ENCODE measurements around the gene IARS2. TPM values are rescaled to one million over a fixed set of nuclear protein-coding genes. Genes with fewer than 3 reads are reported as not detected.
"Not testable (repeated sequence)": the region's sequence is repeated elsewhere in the genome, so short reads cannot be mapped to it uniquely, and the experiment has no call there.

The IARS2 gene
- total RNA-seq, 1 experiment from 2014 or later: 79.8 TPM

GRCh38 chr1:220149742-220150141, 55.8 kb downstream of the IARS2 start:
- H3K9me2 ChIP-seq (replicated peaks; ENCODE audit: insufficient read depth, low read length): no peaks in the 10 kb centered on the region
- H3K27me3 ChIP-seq (ENCODE audit: low read length): no peaks in the 10 kb centered on the region
- peak overlapping the region; percentile 43 for H3K4me2 ChIP-seq (ENCODE audit: low read depth, low read length, poor library complexity, severe bottlenecking)
- no peak overlapping the region for H3K9ac ChIP-seq (ENCODE audit: low read length)
- 0 out of 2 replicates have a peak, but pooled peaks cover 3% of the 10 kb centered on the region for H3K79me2 ChIP-seq (ENCODE audit: low read length)
- H4K20me1 ChIP-seq (ENCODE audit: insufficient read depth, low read depth, low read length): no peaks in the 10 kb centered on the region
- H3K4me3 ChIP-seq (ENCODE audit: low read length): no peak overlapping the region
- DNase-seq: peak; percentile 59
- peak overlapping the region; percentile 73 for H3K27ac ChIP-seq (ENCODE audit: low read length)
- H3K9me3 ChIP-seq (ENCODE audit: low read length): no peaks in the 10 kb centered on the region
- H2AFZ ChIP-seq (ENCODE audit: low read length): no peak overlapping the region
- H3K36me3 ChIP-seq (ENCODE audit: insufficient read depth, low read length): peaks cover 46% of the 10 kb centered on the region; the same call in 1 of the 2 replicates
- H3K4me1 ChIP-seq (ENCODE audit: low read length): peaks cover 27% of the 10 kb centered on the region

GRCh38 chr1:220151454-220151853, 57.5 kb downstream of the IARS2 start:
- H2AFZ ChIP-seq (ENCODE audit: low read length): no peak overlapping the region
- H3K27me3 ChIP-seq (ENCODE audit: low read length): no peaks in the 10 kb centered on the region
- no peak overlapping the region for H3K4me3 ChIP-seq (ENCODE audit: low read length)
- H3K4me2 ChIP-seq (ENCODE audit: low read depth, low read length, poor library complexity, severe bottlenecking): no peak overlapping the region
- H4K20me1 ChIP-seq (ENCODE audit: insufficient read depth, low read depth, low read length): no peaks in the 10 kb centered on the region
- no peaks in the 10 kb centered on the region for H3K9me2 ChIP-seq (replicated peaks; ENCODE audit: insufficient read depth, low read length)
- no peak for DNase-seq
- no peak overlapping the region for H3K27ac ChIP-seq (ENCODE audit: low read length)
- H3K9me3 ChIP-seq (ENCODE audit: low read length): no peaks in the 10 kb centered on the region
- H3K4me1 ChIP-seq (ENCODE audit: low read length): peaks cover 27% of the 10 kb centered on the region
- 0 out of 2 replicates have a peak, but pooled peaks cover 3% of the 10 kb centered on the region for H3K79me2 ChIP-seq (ENCODE audit: low read length)
- peaks cover 53% of the 10 kb centered on the region; the same call in 1 of the 2 replicates for H3K36me3 ChIP-seq (ENCODE audit: insufficient read depth, low read length)
- no peak overlapping the region for H3K9ac ChIP-seq (ENCODE audit: low read length)

GRCh38 chr1:220153147-220153546, 59.2 kb downstream of the IARS2 start:
- H3K9me2 ChIP-seq (replicated peaks; ENCODE audit: insufficient read depth, low read length): no peaks in the 10 kb centered on the region
- H3K9ac ChIP-seq (ENCODE audit: low read length): no peak overlapping the region
- H3K4me3 ChIP-seq (ENCODE audit: low read length): no peak overlapping the region
- no peak overlapping the region for H2AFZ ChIP-seq (ENCODE audit: low read length)
- 0 out of 2 replicates have a peak, but pooled peaks cover 3% of the 10 kb centered on the region for H3K79me2 ChIP-seq (ENCODE audit: low read length)
- no peaks in the 10 kb centered on the region for H3K9me3 ChIP-seq (ENCODE audit: low read length)
- no peak overlapping the region for H3K27ac ChIP-seq (ENCODE audit: low read length)
- peaks cover 55% of the 10 kb centered on the region; the same call in 1 of the 2 replicates for H3K36me3 ChIP-seq (ENCODE audit: insufficient read depth, low read length)
- no peak for DNase-seq
- H3K4me1 ChIP-seq (ENCODE audit: low read length): peaks cover 20% of the 10 kb centered on the region
- no peaks in the 10 kb centered on the region for H4K20me1 ChIP-seq (ENCODE audit: insufficient read depth, low read depth, low read length)
- no peaks in the 10 kb centered on the region for H3K27me3 ChIP-seq (ENCODE audit: low read length)
- no peak overlapping the region for H3K4me2 ChIP-seq (ENCODE audit: low read depth, low read length, poor library complexity, severe bottlenecking)

DNA sequence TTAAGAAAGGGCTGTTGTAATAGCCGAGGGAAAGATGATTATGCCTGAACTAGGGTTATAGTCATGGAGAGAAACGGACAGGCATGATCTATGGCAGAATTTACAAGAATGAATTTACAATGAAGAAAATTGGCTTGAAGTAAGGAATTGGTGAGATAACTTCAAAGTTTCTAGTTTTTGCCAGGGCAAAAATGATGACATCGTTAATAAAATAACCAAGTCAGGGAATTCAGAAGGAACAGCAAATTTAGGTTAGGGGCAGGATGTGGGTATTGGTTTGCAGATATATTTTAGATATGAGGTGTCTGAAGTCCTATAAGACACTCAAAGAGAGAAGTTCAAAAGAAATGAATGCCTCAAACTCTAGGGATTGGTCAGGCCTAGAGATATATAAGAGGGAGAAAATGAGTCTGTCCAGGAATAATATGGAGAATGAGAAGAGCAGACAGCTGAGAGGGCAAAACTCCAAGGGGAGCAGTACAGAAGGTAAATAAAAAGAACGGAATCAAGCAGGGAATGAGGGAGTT, 62.8 kb downstream of the IARS2 start:
- H3K4me3 ChIP-seq (ENCODE audit: low read length): no peak overlapping the region
- no peak for DNase-seq
- no peaks in the 10 kb centered on the region for H3K4me1 ChIP-seq (ENCODE audit: low read length)
- H4K20me1 ChIP-seq (ENCODE audit: insufficient read depth, low read depth, low read length): no peaks in the 10 kb centered on the region
- H3K36me3 ChIP-seq (ENCODE audit: insufficient read depth, low read length): peaks cover 46% of the 10 kb centered on the region
- no peak overlapping the region for H3K9ac ChIP-seq (ENCODE audit: low read length)
- no peaks in the 10 kb centered on the region for H3K79me2 ChIP-seq (ENCODE audit: low read length)
- no peaks in the 10 kb centered on the region for H3K9me3 ChIP-seq (ENCODE audit: low read length)
- H3K4me2 ChIP-seq (ENCODE audit: low read depth, low read length, poor library complexity, severe bottlenecking): no peak overlapping the region
- no peaks in the 10 kb centered on the region for H3K9me2 ChIP-seq (replicated peaks; ENCODE audit: insufficient read depth, low read length)
- no peaks in the 10 kb centered on the region for H3K27me3 ChIP-seq (ENCODE audit: low read length)
- no peak overlapping the region for H3K27ac ChIP-seq (ENCODE audit: low read length)
- no peak overlapping the region for H2AFZ ChIP-seq (ENCODE audit: low read length)

- Histone ChIP-seq H3K9ac (ENCODE audit: low read length) (no peak overlapping the region), H3K27ac (ENCODE audit: low read length) (no peak overlapping the region), H3K27me3 (ENCODE audit: low read length) (no peaks in the 10 kb centered on the region), H3K4me1 (ENCODE audit: low read length) (no peaks in the 10 kb centered on the region), H3K4me2 (ENCODE audit: low read depth, low read length, poor library complexity, severe bottlenecking) (no peak overlapping the region), H3K9me3 (ENCODE audit: low read length) (no peaks in the 10 kb centered on the region), H3K36me3 (ENCODE audit: insufficient read depth, low read length) (peaks cover 53% of the 10 kb centered on the region), H2AFZ (ENCODE audit: low read length) (no peak overlapping the region), H3K9me2 (replicated peaks; ENCODE audit: insufficient read depth, low read length) (no peaks in the 10 kb centered on the region), H3K79me2 (ENCODE audit: low read length) (no peaks in the 10 kb centered on the region), H4K20me1 (ENCODE audit: insufficient read depth, low read depth, low read length) (no peaks in the 10 kb centered on the region), H3K4me3 (ENCODE audit: low read length) (no peak overlapping the region)
- no peak for DNase-seq
Measured at GRCh38 chr1:220157738-220158137, 63.8 kb downstream of the IARS2 start.

- H3K79me2 ChIP-seq (ENCODE audit: low read length); H3K9me2 ChIP-seq (replicated peaks; ENCODE audit: insufficient read depth, low read length); H3K9me3 ChIP-seq (ENCODE audit: low read length); H3K4me2 ChIP-seq (ENCODE audit: low read depth, low read length, poor library complexity, severe bottlenecking); DNase-seq; H3K27ac ChIP-seq (ENCODE audit: low read length); H3K4me3 ChIP-seq (ENCODE audit: low read length); H3K9ac ChIP-seq (ENCODE audit: low read length); H3K4me1 ChIP-seq (ENCODE audit: low read length); H3K27me3 ChIP-seq (ENCODE audit: low read length); H4K20me1 ChIP-seq (ENCODE audit: insufficient read depth, low read depth, low read length); H2AFZ ChIP-seq (ENCODE audit: low read length): not testable (repeated sequence)
- peaks cover 54% of the 10 kb centered on the region for H3K36me3 ChIP-seq (ENCODE audit: insufficient read depth, low read length)
Measured at GRCh38 chr1:220158530-220158929, 64.6 kb downstream of the IARS2 start.

GRCh38 chr1:220159041-220159440, 65.1 kb downstream of the IARS2 start:
- no peak overlapping the region for H3K27ac ChIP-seq (ENCODE audit: low read length)
- no peak overlapping the region for H3K4me3 ChIP-seq (ENCODE audit: low read length)
- H3K9me2 ChIP-seq (replicated peaks; ENCODE audit: insufficient read depth, low read length): no peaks in the 10 kb centered on the region
- H3K36me3 ChIP-seq (ENCODE audit: insufficient read depth, low read length): peaks cover 54% of the 10 kb centered on the region
- H2AFZ ChIP-seq (ENCODE audit: low read length): no peak overlapping the region
- H3K9me3 ChIP-seq (ENCODE audit: low read length): no peaks in the 10 kb centered on the region
- no peak for DNase-seq
- no peak overlapping the region for H3K9ac ChIP-seq (ENCODE audit: low read length)
- H3K4me1 ChIP-seq (ENCODE audit: low read length): no peaks in the 10 kb centered on the region
- no peaks in the 10 kb centered on the region; the same call in 1 of the 2 replicates for H3K79me2 ChIP-seq (ENCODE audit: low read length)
- no peaks in the 10 kb centered on the region for H4K20me1 ChIP-seq (ENCODE audit: insufficient read depth, low read depth, low read length)
- no peak overlapping the region for H3K4me2 ChIP-seq (ENCODE audit: low read depth, low read length, poor library complexity, severe bottlenecking)
- no peaks in the 10 kb centered on the region for H3K27me3 ChIP-seq (ENCODE audit: low read length)

GRCh38 chr1:220160027-220160426, 66.1 kb downstream of the IARS2 start:
- Histone ChIP-seq H3K27me3 (ENCODE audit: low read length) (no peaks in the 10 kb centered on the region), H3K4me3 (ENCODE audit: low read length) (no peak overlapping the region), H3K27ac (ENCODE audit: low read length) (no peak overlapping the region), H3K4me2 (ENCODE audit: low read depth, low read length, poor library complexity, severe bottlenecking) (no peak overlapping the region), H3K36me3 (ENCODE audit: insufficient read depth, low read length) (peaks cover 53% of the 10 kb centered on the region), H4K20me1 (ENCODE audit: insufficient read depth, low read depth, low read length) (no peaks in the 10 kb centered on the region), H3K9ac (ENCODE audit: low read length) (no peak overlapping the region), H2AFZ (ENCODE audit: low read length) (no peak overlapping the region), H3K9me3 (ENCODE audit: low read length) (no peaks in the 10 kb centered on the region), H3K9me2 (replicated peaks; ENCODE audit: insufficient read depth, low read length) (no peaks in the 10 kb centered on the region), H3K4me1 (ENCODE audit: low read length) (no peaks in the 10 kb centered on the region), H3K79me2 (ENCODE audit: low read length) (no peaks in the 10 kb centered on the region; the same call in 1 of the 2 replicates)
- no peak for DNase-seq
